T47D (cell line): ENCODE measurements around the gene CUBN.
A peak's percentile ranks its signal among the peaks of the same experiment; 100 is the strongest.
"Not testable (repeated sequence)": the region's sequence is repeated elsewhere in the genome, so short reads cannot be mapped to it uniquely, and the experiment has no call there.

Experiments
- DNase-seq, 2 experiments: peaks; one replicate each; pipeline versions ENCODE4 v3.0.0 to v3.0.0-alpha.2; 2011 to 2012; ENCODE audit warnings: low read depth in 1 of 2, low spot score in 1 of 2
- JUND ChIP-seq: IDR thresholded peaks from 2 replicates; pipeline ENCODE4 v1.6.1; 2012; ENCODE audit warnings: low read depth
- in situ Hi-C: cut with HindIII; loops from 2 replicates; pipeline ENCODE4 v1.10.0; 2016; ENCODE audit warnings: low sequenced_read_pairs, low pct_unique_long_range_greater_than_20kb

The CUBN gene

DNA sequence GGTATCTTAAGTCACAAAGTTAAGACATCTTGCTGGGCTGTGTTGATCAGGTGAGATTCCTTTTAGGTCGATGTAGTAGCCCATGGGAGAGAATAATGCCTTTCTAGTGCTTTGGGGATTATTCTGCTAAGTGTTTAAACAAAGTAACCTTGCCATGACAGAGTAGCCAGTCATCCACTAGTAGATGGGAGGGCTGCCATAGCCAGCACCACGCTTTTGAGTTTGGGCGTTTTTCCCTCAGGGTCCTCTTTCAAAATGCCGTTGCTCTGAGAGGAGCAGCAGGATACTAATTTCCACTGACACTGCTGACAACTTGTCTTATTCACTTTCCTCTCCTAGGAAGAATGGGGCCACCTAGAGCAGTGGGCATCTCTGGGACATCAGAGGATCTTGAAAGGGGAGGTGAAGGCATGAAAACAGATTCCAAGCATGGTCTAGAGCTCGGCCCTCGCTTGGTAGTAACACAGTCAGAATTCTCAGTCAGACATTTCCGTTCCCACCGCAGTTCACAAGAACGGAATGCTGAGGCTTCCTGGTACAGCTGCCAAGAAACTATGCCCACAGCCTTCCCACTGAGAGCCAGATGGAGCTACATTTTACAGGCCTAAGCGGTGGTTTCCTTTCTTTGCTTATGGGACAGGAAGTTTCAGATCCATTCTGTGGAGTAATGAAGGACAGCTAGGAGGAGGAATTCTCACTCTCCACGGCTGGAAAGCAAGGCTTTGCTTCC, 297.1 kb downstream of the CUBN start:
- in situ Hi-C loops, result no loop called here
- no peak for TF ChIP-seq JUND
- DNase-seq, result peak in 1 of 2 experiments; percentile 56

DNA sequence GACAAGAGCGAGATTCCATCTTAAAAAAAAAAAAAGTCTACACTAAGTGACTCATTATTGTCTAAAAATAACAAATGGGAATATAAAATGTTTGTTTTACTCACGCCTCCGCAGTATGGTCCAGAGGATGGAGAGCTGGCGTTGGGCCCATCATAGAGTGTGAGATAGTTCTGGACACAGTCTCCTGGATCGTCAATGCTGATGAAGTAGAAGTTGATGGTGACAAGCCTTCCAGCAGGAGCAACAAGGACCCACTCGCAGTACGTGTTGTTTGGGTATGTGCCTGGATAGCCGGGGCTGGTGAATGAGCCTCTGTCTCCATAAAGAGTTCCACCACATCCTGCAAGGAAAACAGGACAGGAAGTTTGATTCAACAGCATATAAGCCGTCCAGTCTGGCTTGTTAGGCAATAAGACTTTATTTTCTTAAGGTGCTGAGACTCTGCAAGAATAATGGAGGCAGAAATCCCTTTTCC, 300.9 kb downstream of the CUBN start:
- in situ Hi-C loops, result no loop called here
- no peak for TF ChIP-seq JUND

DNA sequence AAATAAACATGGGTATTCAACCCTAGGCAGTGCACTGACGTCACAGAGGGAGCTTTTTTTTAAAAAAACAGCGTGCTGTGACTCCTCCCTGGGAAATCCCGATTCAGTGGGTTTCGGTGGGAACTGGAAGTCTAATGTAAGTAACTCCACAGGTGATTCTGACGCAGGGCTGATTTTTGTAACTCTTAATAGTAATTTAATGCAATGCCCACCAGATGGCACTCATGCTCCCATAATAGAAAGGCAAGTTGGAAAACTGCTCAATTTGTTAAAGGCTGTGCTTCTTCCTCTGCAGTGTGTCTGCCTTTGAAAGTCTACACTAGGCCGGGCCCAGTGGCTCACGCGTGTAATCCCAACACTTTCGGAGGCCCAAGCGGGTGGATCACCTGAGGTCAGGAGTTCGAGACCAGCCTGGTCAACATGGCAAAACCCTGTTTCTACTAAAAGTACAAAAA, 301.5 kb downstream of the CUBN start:
- DNase-seq, result peak; percentile 19 to 92
- TF ChIP-seq JUND, result no peak
- in situ Hi-C loops, result no loop called here

More for the DNA sequence above, 300.9 kb downstream of the CUBN start:
- no peak for DNase-seq

DNA sequence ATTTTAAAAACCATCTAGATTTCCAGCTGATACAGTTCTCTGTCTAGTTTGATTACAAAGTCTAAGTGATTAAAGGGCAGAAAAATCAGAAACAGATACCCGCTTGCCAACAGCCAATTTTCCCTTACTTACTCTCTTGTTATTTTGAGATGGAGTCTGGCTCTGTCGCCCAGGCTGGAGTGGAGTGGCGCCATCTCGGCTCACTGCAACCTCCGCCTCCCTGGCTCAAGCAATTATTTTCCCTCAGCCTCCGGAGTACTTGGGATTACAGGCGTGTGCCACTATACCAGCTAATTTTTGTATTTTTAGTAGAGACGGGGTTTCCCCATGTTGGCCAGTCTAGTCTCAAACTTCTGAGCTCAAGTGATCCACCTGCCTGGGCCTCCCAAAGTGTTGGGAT, 302.1 kb downstream of the CUBN start:
- DNase-seq, in situ Hi-C loops: not testable (repeated sequence)

DNA sequence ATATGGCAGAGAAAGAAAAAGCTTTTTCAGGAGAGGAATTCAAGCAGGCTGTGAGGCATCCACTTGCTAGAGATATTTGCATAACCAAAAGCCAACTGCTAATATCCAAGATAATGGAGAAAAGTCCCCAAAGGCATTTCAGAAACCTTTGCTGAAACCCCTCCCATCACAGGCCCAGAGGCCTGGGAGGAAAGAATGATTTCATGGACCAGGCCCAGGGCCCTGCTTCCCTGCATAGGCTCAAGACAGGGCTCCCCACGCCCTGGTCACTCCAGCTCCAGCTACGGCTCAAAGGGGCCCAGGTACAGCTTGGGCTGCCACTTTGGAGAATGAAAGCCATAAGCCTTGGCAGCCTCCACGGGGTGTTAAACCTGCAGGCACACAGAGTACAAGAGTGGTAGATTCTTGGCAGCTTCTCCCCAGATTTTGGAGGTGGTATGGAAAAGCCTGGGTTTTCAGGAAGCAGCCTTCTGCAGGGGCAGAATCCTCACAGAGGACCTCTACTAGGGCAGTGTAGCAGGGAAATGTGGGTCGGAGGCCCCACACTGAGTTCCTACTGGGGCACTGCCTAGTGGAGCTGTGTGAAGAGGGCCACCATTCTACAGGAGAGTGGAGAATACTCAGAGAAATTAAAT, 306.8 kb downstream of the CUBN start:
- no peak for DNase-seq
- TF ChIP-seq JUND, result no peak
- in situ Hi-C loops, result no loop called here

DNA sequence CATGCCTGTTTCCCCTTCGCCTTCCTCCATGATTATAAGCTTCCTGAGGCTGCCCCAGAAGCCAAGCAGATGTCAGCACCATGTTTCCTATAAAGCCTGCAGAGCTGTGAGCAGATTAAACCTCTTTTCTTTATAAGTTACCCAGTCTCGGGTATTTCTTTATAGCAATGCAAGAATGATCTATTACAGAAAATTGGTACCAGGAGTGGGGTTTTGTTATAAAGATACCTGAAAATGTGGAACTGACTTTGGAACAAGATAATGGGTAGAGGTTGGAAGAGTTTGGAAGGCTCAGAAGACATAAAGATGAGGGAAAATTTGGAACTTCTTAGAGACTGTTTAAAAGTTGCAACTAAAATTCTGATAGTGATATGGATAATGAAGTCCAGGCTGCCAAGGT, 307.6 kb downstream of the CUBN start:
- no peak for TF ChIP-seq JUND
- in situ Hi-C loops, result no loop called here
- no peak for DNase-seq

DNA sequence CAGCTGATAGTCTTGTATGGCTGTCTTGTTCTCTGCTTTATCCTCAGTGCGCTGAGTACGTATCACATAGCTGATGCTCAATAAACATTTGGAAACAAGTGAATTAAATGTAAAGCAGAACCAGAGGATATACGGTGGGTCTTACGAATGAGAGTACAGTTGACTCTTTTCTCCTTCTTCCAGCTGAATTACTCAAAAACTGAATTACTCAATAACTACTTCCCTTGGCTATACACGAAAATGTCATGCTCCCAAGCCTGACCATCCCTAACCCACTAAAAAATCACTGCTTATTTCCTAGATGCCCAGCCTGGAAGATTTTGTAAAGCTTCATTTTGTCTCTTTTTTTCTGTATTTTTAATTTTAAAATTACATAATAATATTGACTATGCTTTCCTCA, 309.2 kb downstream of the CUBN start:
- no peak for TF ChIP-seq JUND
- in situ Hi-C loops, result no loop called here
- DNase-seq, result no peak

DNA sequence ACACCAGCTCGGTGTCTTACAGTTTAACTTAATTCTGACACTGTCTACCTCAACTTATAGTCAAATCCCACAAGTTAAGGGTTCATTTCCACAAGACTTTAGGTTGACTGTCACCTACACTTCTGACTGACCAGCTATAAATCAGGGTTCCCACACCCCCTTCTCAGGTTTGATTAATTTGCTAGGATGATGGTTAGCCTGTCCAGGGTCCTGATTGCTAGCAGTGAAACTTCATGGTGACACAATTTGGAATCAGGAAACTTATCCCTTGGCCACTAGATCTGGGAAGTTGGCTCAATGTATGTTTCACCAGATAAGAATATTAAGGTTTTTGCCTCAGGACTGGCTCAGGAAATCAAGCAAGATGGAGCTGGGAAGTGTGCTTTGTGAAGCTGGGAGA, 309.6 kb downstream of the CUBN start:
- no peak for TF ChIP-seq JUND

DNA sequence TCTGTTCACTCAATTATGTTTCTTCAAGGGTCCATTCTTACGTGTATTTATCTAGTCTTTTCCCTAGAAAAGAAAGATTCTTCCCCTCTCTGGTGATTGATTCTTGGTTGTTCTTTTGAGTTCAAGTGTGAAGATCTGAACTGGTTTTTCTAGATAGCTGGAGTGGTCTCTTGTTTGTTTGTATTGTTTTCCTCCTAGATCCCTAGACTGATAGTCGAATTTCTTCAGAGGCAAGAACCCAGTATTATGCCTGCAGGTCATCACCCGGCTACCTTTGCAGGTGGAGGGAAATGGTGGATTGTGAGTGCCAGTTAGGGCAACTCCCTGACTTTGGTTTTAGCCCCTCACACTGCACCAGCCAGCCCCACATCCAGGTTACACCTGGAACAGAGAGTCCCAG, 310.2 kb downstream of the CUBN start:
- DNase-seq, result no peak
- TF ChIP-seq JUND, result no peak
- in situ Hi-C loops, result no loop called here

More for the DNA sequence above, 309.6 kb downstream of the CUBN start:
- no peak for DNase-seq
- in situ Hi-C loops, result no loop called here

DNA sequence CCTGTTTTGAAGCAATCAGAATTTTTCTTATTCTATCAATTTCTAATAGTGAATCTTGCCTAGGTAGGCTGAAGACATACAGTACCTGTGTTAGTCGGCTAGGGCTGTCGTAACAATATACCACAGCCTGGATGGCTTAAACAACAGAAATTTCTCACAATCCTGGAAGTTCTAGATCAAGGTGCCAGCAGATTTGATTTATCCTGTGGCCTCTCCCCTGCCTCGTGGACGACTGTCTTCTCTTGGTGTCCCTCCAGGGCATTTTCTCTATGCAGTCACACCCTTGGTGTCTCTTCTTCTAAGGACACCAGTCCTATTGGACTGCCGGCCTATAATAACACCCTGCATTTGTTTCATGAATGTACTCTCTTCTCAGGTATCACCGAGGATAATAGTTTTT, 310.6 kb downstream of the CUBN start:
- no peak for TF ChIP-seq JUND
- in situ Hi-C loops, result no loop called here
- DNase-seq, result no peak

DNA sequence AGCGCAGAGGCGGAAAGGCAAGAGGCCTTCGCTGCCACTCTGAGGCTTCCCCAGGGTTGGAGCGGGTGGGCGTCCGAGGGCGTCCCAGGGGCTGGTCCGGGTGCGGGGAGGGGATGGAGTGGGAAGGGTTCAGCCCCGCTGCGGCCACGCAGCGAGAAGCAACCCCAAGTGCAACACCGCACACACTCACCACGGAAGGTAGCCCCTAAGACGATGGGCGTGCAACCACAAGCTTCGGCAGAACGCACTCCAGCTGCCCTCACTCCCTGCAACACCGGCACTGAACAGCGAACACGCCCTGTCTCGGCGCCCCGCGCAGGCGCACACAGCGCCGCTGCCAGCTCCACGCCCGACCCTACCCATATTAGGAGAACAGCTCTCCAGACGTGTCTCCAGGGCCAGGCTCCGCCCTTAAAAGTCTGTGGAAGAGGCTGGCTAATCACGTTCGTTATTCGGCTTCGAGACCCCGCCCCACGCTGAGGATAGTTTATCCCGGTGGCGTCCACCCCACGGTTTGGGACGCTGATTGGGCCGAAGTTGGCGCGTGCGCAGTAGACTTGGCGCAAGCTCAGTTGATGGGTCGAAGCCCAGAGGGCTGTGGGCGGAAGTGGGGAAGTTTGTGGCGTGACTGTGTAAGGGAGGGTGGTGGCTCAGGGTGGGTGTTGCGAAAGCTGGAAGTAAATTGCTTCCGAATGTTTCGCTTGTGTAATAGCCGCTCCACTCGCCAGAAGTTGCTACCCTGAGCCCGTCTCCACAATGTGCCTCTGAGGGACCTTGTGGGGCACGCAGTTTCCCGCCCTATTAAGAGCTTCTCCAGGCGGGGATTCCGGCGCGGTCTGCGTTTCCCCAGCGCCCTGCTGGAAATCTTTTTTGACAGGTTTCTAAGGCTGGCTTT, 312.2 kb downstream of the CUBN start, which contains the start of gene RSU1:
TSS of gene RSU1 (minus strand) at position 300 of the 895 bp plus-strand sequence. CDS start 343 bp downstream, outside the sequence.
- no peak for TF ChIP-seq JUND
- peak; percentile 99 to 100 for DNase-seq
- in situ Hi-C loops, result no loop called here

DNA sequence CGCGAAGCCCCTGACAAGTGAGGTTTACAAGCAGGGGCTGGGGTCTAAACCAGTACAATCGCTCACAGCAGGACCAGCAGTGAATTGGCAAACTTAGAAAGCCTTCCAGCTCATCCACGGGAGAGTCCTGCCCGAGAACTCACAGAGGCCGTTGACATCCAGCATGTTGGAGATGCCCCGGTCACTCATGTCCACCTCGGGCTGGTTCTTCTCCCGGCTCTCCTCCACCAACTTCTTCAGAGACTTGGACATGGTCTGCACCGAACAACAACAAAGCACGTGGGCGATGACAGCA, 312.8 kb downstream of the CUBN start:
- DNase-seq, result peak in 1 of 2 experiments; percentile 26
- no peak for TF ChIP-seq JUND
- in situ Hi-C loops, result no loop called here

DNA sequence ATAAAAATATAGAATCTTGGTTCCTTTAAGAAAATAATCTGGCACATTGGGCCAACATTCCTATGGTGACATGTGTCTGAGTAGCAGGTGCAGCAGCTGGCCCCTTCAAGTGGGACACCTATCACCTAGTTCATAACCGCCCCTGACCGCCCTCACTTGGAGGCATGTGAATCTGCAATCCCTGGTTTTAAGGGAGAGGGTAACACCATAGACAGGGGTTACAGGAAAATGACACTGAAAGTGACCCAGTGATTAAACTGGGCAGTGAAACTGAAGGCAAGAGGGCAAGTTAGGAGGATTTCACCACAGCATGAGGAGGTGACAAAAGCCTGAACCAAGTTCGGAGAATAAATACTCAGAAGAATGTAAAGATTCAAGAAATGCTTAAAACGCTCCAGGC, 313.4 kb downstream of the CUBN start:
- TF ChIP-seq JUND, result no peak
- in situ Hi-C loops, result no loop called here
- DNase-seq, result no peak
